ENCODE results near the gene RORB. TPM values are rescaled to one million over a fixed set of nuclear protein-coding genes. Genes with fewer than 3 reads are reported as not detected.

RORB gene
- total RNA-seq, 4 donors from 2014 or later = 2.0 to 3.6 (median 3.0) TPM

- TF ChIP-seq CTCF (IDR thresholded peaks at IDR 0.05) = no peak
- TF ChIP-seq EP300 (IDR thresholded peaks at IDR 0.05) = no peak
- TF ChIP-seq POLR2A (IDR thresholded peaks at IDR 0.05) = no peak
- Histone ChIP-seq H3K9me3 (no peaks in the 10 kb centered on the region), H3K4me3 (no peak overlapping the region), H3K27ac (no peak overlapping the region), H3K27me3 (no peaks in the 10 kb centered on the region), H3K4me1 (no peaks in the 10 kb centered on the region), H3K36me3 (no peaks in the 10 kb centered on the region)
- no peak for DNase-seq (ENCODE audit: low spot score in 2 of 2)
- WGBS, 2 donors = 89 to 100% methylated on average over 2 of the region's 2 CpGs
These were observed 14.2 kb downstream of the RORB start for GRCh38 chr9:74511333-74511732.

- Histone ChIP-seq H3K4me1 (no peaks in the 10 kb centered on the region), H3K4me3 (no peak overlapping the region), H3K9me3 (no peaks in the 10 kb centered on the region), H3K36me3 (no peaks in the 10 kb centered on the region), H3K27me3 (no peaks in the 10 kb centered on the region), H3K27ac (no peak overlapping the region)
- WGBS, 2 donors = 89 to 96% methylated on average over 1 of the region's 1 CpG
- TF ChIP-seq CTCF (IDR thresholded peaks at IDR 0.05) = no peak
- no peak for TF ChIP-seq EP300 (IDR thresholded peaks at IDR 0.05)
- no peak for TF ChIP-seq POLR2A (IDR thresholded peaks at IDR 0.05)
- no peak for DNase-seq (ENCODE audit: low spot score in 2 of 2)
These were observed 15.3 kb downstream of the RORB start for GRCh38 chr9:74512416-74512815.

GRCh38 chr9:74513221-74513620 is 16.1 kb downstream of the RORB start:
- WGBS, 2 donors = 92 to 93% methylated on average over 4 of the region's 4 CpGs
- TF ChIP-seq EP300 (IDR thresholded peaks at IDR 0.05) = no peak
- TF ChIP-seq CTCF (IDR thresholded peaks at IDR 0.05) = no peak
- TF ChIP-seq POLR2A (IDR thresholded peaks at IDR 0.05) = no peak

GRCh38 chr9:74517188-74517587 is 20.1 kb downstream of the RORB start:
- WGBS, 2 donors = 85 to 87% methylated on average over 4 of the region's 4 CpGs
- no peak overlapping the region for H3K4me3 ChIP-seq
- no peaks in the 10 kb centered on the region for H3K27me3 ChIP-seq
- TF ChIP-seq POLR2A (IDR thresholded peaks at IDR 0.05) = no peak
- no peak for TF ChIP-seq EP300 (IDR thresholded peaks at IDR 0.05)
- TF ChIP-seq CTCF (IDR thresholded peaks at IDR 0.05) = no peak
- no peaks in the 10 kb centered on the region for H3K4me1 ChIP-seq
- H3K36me3 ChIP-seq = no peaks in the 10 kb centered on the region
- DNase-seq (ENCODE audit: low spot score in 2 of 2) = no peak
- H3K9me3 ChIP-seq = no peaks in the 10 kb centered on the region
- H3K27ac ChIP-seq = no peak overlapping the region

More at GRCh38 chr9:74513221-74513620, 16.1 kb downstream of the RORB start:
- Histone ChIP-seq H3K27ac (no peak overlapping the region), H3K36me3 (no peaks in the 10 kb centered on the region), H3K4me3 (no peak overlapping the region), H3K4me1 (no peaks in the 10 kb centered on the region), H3K9me3 (no peaks in the 10 kb centered on the region), H3K27me3 (no peaks in the 10 kb centered on the region)
- no peak for DNase-seq (ENCODE audit: low spot score in 2 of 2)

GRCh38 chr9:74519419-74519818 is 22.3 kb downstream of the RORB start:
- H3K4me3 ChIP-seq = no peak overlapping the region
- WGBS, 2 donors = 89 to 92% methylated on average over 9 of the region's 9 CpGs
- no peak for DNase-seq (ENCODE audit: low spot score in 2 of 2)
- H3K36me3 ChIP-seq = no peaks in the 10 kb centered on the region
- no peaks in the 10 kb centered on the region for H3K9me3 ChIP-seq
- no peaks in the 10 kb centered on the region for H3K4me1 ChIP-seq
- TF ChIP-seq CTCF (IDR thresholded peaks at IDR 0.05) = no peak
- TF ChIP-seq POLR2A (IDR thresholded peaks at IDR 0.05) = no peak
- TF ChIP-seq EP300 (IDR thresholded peaks at IDR 0.05) = no peak
- no peak overlapping the region for H3K27ac ChIP-seq
- no peaks in the 10 kb centered on the region for H3K27me3 ChIP-seq

Data from tibial nerve (tissue), 4 donors.